Testis (tissue), 2 donors: ENCODE measurements around the gene PKN3.

ENCODE experiments used
- CTCF ChIP-seq, 3 experiments: fragments of 450-650 bp in 2 of 3; fragments of 200-600 bp in 1 of 3; sonication (generic) in 1 of 3; IDR thresholded peaks; one replicate each; pipeline ENCODE4 v1.5.1; 2016 to 2019; ENCODE audit warnings: antibody characterized with exemption in 3 of 3, mild to moderate bottlenecking in 2 of 3, moderate library complexity in 1 of 3
- POLR2A ChIP-seq: fragments of 450-650 bp; IDR thresholded peaks from one replicate; pipeline ENCODE4 v1.6.1; 2017; ENCODE audit warnings: antibody characterized with exemption, mild to moderate bottlenecking, moderate library complexity

GRCh38 chr9:128768606-128769005 is 66.3 kb downstream of the PKN3 start:
- TF ChIP-seq POLR2A = no peak
- TF ChIP-seq CTCF (IDR thresholded peaks at IDR 0.05) = no peak
